Stimulated activated CD8-positive, alpha-beta memory T cell treated with anti-CD3 and anti-CD28 coated beads, Interleukin-12 subunit alpha, Interleukin-12 subunit beta, amount 100 ng/mL, for 4 hours (primary cell): ENCODE data around the gene RAB32.
"Not testable (repeated sequence)": the region's sequence is repeated elsewhere in the genome, so short reads cannot be mapped to it uniquely, and the experiment has no call there.

ENCODE experiments used
- DNase-seq: peaks from one replicate; pipeline ENCODE4 v3.0.0-alpha.2; 2020; ENCODE audit warnings: low read depth

The RAB32 gene

GRCh38 chr6:146543211-146543939, at the start of gene RAB32:
Gene RAB32 (plus strand): TSS chr6:146543833. CDS start chr6:146543872, 39 bp downstream.
- DNase-seq, result peak; percentile 21

- DNase-seq, result no peak
These were observed 45.3 kb upstream of the RAB32 start for GRCh38 chr6:146498309-146498708.

GRCh38 chr6:146503096-146503495, 40.5 kb upstream of the RAB32 start:
- DNase-seq, result no peak

GRCh38 chr6:146515212-146515611, 28.4 kb upstream of the RAB32 start:
- DNase-seq, result no peak

GRCh38 chr6:146526192-146526591, 17.4 kb upstream of the RAB32 start:
- DNase-seq, result no peak

GRCh38 chr6:146532702-146533101, 10.9 kb upstream of the RAB32 start:
- DNase-seq, result no peak

- DNase-seq, result no peak
These were observed 787 bp upstream of the RAB32 start for GRCh38 chr6:146542881-146543210.

GRCh38 chr6:146543940-146544615, 445 bp downstream of the RAB32 start:
- no peak for DNase-seq

GRCh38 chr6:146544616-146545182, 1.1 kb downstream of the RAB32 start:
- no peak for DNase-seq

- DNase-seq, result no peak
These were observed 1.9 kb downstream of the RAB32 start for GRCh38 chr6:146545581-146545980.

- no peak for DNase-seq
These were observed 2.9 kb downstream of the RAB32 start for GRCh38 chr6:146546443-146547043.

- DNase-seq, result no peak
These were observed 4.3 kb downstream of the RAB32 start for GRCh38 chr6:146547889-146548288.

GRCh38 chr6:146548898-146549374, 5.3 kb downstream of the RAB32 start:
- no peak for DNase-seq

- no peak for DNase-seq
These were observed 7.3 kb downstream of the RAB32 start for GRCh38 chr6:146550911-146551310.

GRCh38 chr6:146551545-146551944, 7.9 kb downstream of the RAB32 start:
- no peak for DNase-seq

- no peak for DNase-seq
These were observed 9.9 kb downstream of the RAB32 start for GRCh38 chr6:146553377-146554135.

GRCh38 chr6:146560607-146561006, 17.0 kb downstream of the RAB32 start:
- no peak for DNase-seq

- not testable (repeated sequence) for DNase-seq
These were observed 23.0 kb downstream of the RAB32 start for GRCh38 chr6:146566661-146567060.

- not testable (repeated sequence) for DNase-seq
These were observed 25.0 kb downstream of the RAB32 start for GRCh38 chr6:146568619-146569018.

GRCh38 chr6:146574211-146574610, 30.6 kb downstream of the RAB32 start:
- DNase-seq, result no peak

GRCh38 chr6:146578054-146578453, 34.4 kb downstream of the RAB32 start:
- DNase-seq, result no peak

GRCh38 chr6:146581968-146582367, 38.3 kb downstream of the RAB32 start:
- no peak for DNase-seq
